ENCODE measurements around the gene FBN2. TPM values are rescaled to one million over a fixed set of nuclear protein-coding genes. Genes with fewer than 3 reads are reported as not detected.
A peak's percentile ranks its signal among the peaks of the same experiment; 100 is the strongest.

Gene FBN2
- total RNA-seq, 1 donor from 2014 or later: 34.1 TPM

DNA sequence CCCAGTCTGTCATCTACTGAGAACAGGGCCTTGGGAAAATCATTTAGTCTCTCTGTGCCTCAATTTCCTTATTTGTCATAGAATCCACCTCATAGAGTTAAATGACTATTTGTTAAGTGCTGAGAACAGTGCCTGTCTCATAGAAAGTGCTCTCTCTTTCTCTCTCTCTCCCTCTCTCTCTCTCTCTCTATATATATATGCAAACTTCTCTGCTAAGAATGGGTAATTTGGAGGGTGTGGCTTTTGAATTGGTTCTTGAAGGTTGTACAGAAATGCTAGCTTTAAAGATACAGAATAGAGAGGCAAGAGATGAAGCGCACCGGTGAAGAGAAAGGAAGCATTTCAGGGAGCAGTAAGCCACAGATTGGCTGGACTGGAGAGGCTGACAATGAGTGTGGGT lies 197.4 kb downstream of the FBN2 start:
- no peak for DNase-seq
- Histone ChIP-seq H3K27me3 (ENCODE audit: low read depth) (no peaks in the 10 kb centered on the region), H3K27ac (replicated peaks) (peak overlapping the region; percentile 30), H3K4me1 (peaks cover 38% of the 10 kb centered on the region), H3K9me3 (replicated peaks) (no peaks in the 10 kb centered on the region), H3K36me3 (peaks cover 8% of the 10 kb centered on the region), H3K4me3 (no peak overlapping the region)
- intact Hi-C loops (cut with micrococcal nuclease): no loop called here
- TF ChIP-seq, protein P1, sequence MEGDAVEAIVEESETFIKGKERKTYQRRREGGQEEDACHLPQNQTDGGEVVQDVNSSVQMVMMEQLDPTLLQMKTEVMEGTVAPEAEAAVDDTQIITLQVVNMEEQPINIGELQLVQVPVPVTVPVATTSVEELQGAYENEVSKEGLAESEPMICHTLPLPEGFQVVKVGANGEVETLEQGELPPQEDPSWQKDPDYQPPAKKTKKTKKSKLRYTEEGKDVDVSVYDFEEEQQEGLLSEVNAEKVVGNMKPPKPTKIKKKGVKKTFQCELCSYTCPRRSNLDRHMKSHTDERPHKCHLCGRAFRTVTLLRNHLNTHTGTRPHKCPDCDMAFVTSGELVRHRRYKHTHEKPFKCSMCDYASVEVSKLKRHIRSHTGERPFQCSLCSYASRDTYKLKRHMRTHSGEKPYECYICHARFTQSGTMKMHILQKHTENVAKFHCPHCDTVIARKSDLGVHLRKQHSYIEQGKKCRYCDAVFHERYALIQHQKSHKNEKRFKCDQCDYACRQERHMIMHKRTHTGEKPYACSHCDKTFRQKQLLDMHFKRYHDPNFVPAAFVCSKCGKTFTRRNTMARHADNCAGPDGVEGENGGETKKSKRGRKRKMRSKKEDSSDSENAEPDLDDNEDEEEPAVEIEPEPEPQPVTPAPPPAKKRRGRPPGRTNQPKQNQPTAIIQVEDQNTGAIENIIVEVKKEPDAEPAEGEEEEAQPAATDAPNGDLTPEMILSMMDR (IDR thresholded peaks at IDR 0.05; ENCODE audit: borderline replicate concordance): no peak

DNA sequence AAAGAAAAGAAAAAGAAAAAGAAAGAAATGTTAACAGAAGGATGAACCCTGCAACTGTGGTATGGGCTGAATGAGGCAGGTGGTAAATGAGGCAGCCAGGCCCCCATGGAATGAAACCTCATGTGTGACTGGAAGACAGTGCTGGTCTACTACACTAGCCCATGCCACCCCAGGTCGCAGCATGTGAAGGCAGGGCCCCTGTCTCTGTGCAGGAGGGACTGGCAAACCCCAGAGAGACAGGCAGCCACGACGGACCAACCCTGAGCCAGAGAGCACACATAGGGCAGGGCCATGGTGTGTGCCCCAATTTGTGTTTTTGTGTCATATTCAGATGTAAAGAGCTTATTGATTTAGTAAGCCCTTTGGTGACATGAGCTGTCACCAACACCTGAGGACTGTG lies 198.5 kb downstream of the FBN2 start:
- TF ChIP-seq, protein P1 (IDR thresholded peaks at IDR 0.05; ENCODE audit: borderline replicate concordance): no peak
- H3K36me3 ChIP-seq: peaks cover 12% of the 10 kb centered on the region
- H3K4me1 ChIP-seq: peaks cover 33% of the 10 kb centered on the region
- DNase-seq: no peak
- H3K9me3 ChIP-seq (replicated peaks): no peaks in the 10 kb centered on the region
- no peaks in the 10 kb centered on the region for H3K27me3 ChIP-seq (ENCODE audit: low read depth)
- H3K27ac ChIP-seq (replicated peaks): peak overlapping the region; percentile 51
- intact Hi-C loops (cut with micrococcal nuclease): no loop called here
- no peak overlapping the region for H3K4me3 ChIP-seq

DNA sequence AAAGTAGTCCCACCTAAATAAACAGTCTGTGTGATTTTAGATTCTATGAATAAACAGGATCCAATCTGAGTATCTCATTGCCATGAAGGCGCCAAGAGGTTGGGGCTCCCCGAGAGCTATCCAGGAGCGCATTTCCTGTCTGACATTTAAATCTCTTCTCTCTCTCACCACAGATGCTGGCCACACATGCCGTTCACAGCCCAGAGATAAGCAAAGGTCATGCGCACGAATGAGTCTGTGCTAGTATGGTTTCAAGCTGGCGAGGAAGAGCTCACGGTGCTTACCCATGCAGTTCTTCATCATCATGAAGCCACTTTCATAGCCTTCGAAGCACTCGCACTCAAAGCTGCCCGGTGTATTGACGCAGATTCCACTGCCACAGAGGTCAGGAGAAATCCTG lies 199.4 kb downstream of the FBN2 start:
- peak; percentile 24 for DNase-seq
- Histone ChIP-seq H3K36me3 (peaks cover 15% of the 10 kb centered on the region), H3K27me3 (ENCODE audit: low read depth) (no peaks in the 10 kb centered on the region), H3K4me1 (peaks cover 33% of the 10 kb centered on the region), H3K4me3 (no peak overlapping the region), H3K27ac (replicated peaks) (peak overlapping the region; percentile 51), H3K9me3 (replicated peaks) (no peaks in the 10 kb centered on the region)
- intact Hi-C loops (cut with micrococcal nuclease): no loop called here
- TF ChIP-seq, protein P1 (IDR thresholded peaks at IDR 0.05; ENCODE audit: borderline replicate concordance): no peak

DNA sequence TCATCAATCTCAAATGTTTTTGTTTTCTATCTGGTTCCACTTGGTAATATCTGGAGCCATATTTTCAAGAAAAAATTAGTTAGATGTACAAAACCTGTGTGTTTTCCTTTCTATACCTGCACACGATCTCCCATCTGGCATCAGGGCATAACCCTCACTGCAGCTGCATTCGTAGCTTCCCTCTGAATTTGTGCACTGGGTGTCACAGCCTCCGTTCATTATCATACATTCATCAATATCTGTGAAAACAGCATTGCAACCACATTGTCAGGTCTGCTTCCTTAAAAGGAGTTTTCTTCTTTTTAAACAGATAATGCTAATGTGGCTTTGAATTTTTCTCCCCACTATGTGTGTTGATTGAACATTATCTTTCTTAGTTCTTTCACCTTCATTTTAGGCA lies 202.7 kb downstream of the FBN2 start:
- intact Hi-C loops (cut with micrococcal nuclease): no loop called here
- peaks cover 15% of the 10 kb centered on the region for H3K36me3 ChIP-seq
- H3K27me3 ChIP-seq (ENCODE audit: low read depth): no peaks in the 10 kb centered on the region
- H3K9me3 ChIP-seq (replicated peaks): no peaks in the 10 kb centered on the region
- H3K4me3 ChIP-seq: no peak overlapping the region
- TF ChIP-seq, protein P1 (IDR thresholded peaks at IDR 0.05; ENCODE audit: borderline replicate concordance): no peak
- peaks cover 15% of the 10 kb centered on the region for H3K4me1 ChIP-seq
- H3K27ac ChIP-seq (replicated peaks): no peak overlapping the region
- DNase-seq: no peak

DNA sequence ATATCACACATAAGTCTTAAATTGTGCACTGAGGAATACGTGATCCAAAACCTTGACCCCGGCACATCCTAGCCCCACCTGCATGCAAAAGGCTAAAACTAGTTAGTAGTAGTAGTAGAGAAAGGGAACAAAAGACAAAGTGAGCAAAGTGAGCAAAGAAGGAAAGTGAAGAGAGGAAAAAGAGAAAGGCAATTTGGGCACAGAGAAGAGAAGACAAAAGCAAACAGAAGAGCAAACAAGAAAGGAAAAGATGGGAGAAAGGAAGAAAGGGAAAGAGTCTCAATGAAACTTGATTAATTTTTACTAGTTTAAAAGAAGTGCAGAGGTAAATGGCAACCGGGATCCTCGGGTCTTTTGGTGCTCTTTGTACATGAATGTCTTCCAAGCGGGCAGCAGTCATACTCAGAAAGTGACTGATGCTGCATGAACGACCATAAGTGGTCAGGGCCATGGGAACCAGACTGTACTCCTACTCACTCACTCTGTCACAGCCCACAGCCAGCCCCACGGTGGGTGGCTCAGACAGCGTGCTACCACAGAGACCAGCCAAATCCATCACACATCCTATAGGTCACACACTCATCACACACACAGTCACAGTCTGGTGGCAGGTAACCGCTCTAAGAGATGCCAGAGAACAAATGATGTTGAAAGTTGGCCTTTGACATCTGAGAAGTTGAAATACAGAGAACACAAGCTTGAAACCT lies 203.9 kb downstream of the FBN2 start:
- TF ChIP-seq, protein P1 (IDR thresholded peaks at IDR 0.05; ENCODE audit: borderline replicate concordance): no peak
- Histone ChIP-seq H3K27me3 (ENCODE audit: low read depth) (no peaks in the 10 kb centered on the region), H3K27ac (replicated peaks) (no peak overlapping the region), H3K36me3 (peaks cover 15% of the 10 kb centered on the region), H3K4me3 (no peak overlapping the region), H3K9me3 (replicated peaks) (no peaks in the 10 kb centered on the region), H3K4me1 (peaks cover 15% of the 10 kb centered on the region)
- no peak for DNase-seq
- intact Hi-C loops (cut with micrococcal nuclease): no loop called here
